GM21576 (cell line): ENCODE data around the gene CLMP.
A peak's percentile ranks its signal among the peaks of the same experiment; 100 is the strongest.

Experiments
- ATAC-seq: cut with Tn5 transposase; IDR thresholded peaks from one replicate; pipeline ENCODE4 v1.9.1; 2021; ENCODE audit warnings: mild to moderate bottlenecking, moderate library complexity; ENCODE audit not compliant: unreplicated experiment

CLMP gene

GRCh38 chr11:123195188-123196059 is at the start of gene CLMP:
Gene CLMP (minus strand): TSS chr11:123195248. CDS start chr11:123194940, 308 bp downstream.
- ATAC-seq = no peak

- ATAC-seq = no peak
These were observed 47.0 kb upstream of the CLMP start for GRCh38 chr11:123241874-123242543.

- no peak for ATAC-seq
These were observed 46.2 kb upstream of the CLMP start for GRCh38 chr11:123241294-123241693.

DNA sequence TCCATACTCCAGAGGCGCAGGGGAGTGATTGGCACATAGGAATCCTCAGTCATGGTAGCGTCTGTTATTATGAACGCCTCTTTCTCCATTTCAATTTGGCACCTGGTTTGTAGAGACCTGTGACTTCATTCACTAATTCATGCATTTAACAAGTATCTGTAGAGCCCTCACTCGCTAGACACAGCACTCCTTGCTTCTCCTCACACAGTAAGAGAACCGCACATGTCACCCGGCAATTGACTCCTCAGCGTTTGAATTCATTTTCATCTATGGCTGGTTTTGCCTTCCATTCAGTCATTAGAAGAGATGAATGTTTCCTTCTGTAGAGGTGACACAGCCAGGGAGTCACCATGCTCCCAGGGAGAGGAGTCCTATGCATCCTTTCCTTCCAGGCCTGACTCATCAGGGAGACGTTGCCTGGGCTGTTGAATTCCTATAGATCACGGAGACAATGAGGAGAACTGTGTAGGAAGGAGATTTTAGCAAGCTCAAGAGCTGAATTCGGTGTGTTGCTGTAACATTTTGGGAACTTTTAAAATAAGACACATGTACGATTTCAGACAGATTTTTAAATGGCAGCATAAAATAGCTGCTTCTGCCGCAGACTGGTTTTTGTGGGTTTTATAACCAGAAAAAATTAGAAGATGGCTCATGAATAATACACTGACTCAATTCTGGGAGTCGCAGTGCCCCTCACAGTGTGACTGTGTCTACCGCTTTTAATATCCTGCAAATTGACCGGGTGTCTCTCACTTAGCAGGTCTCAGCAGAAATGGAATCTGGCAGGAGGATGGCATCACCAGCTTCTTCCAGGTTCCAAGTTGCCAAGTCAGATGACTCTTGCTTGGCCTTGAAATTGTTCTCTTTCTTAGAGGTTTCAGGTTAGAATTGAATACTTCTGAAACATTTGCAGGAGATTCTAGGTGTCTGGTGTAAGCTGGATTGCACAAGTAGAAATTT is 44.4 kb upstream of the CLMP start:
- ATAC-seq = no peak

DNA sequence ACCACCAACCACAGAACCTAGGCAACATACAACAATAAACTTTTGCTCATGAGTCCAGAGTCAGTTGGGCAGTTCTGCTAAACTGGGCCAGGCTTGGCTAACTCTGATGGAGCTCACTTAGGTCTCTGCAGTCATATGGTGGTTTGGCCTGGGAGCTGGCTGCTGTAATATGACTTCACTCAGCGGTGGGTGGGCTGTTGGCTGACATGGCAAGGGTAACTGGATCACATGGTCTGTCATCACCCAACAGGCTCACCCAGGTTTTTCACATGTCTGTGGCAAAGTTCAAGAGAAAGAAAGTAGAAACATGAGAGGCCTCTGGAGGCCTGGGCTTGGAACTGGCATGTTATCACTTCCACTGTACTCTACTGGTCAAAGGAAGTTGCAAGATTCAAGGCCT is 43.2 kb upstream of the CLMP start:
- no peak for ATAC-seq

GRCh38 chr11:123236879-123237278 is 41.8 kb upstream of the CLMP start:
- ATAC-seq = no peak

GRCh38 chr11:123235656-123236261 is 40.7 kb upstream of the CLMP start:
- ATAC-seq = no peak

DNA sequence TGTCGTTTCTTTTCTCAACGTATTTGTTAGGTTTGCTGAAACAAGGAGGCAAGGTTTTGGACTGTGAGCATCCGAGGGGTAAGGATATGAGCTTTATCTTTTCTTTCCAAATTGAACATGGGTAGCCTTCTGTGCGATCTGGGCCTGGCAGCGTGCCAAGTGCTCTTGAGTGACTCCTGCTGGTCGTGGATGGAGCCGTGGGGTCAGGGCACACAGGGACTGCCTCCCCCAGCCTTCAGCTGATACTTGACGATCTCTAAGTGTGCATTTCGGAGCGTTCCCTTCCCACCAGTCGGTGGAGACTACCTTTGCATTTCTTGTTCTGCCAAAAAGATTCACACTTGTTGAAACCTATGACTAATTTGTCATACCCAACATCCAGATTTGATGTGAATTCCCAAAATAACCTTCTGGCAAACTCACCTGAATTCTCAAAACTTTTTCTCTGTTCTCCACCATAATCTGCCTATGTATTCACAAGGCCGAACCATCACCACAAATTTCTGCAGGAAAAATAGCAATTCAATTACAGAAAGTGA is 40.1 kb upstream of the CLMP start:
- no peak for ATAC-seq

DNA sequence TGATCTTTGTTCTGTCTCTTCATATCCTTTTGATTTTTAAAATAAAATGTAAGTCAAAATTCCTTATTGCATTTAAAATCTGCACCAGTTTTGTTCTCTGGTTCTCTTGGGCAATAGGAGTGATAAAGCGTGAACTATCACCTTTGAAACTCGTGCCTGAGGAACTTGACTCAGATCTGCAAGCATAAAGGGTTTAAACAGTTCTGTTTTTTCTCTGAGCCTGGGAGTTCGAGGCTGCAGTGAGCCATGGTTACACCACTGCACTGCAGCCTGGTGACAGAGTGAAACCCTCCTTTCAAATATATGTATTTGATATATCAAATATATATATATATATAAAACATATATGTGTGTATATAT is 38.9 kb upstream of the CLMP start:
- no peak for ATAC-seq

DNA sequence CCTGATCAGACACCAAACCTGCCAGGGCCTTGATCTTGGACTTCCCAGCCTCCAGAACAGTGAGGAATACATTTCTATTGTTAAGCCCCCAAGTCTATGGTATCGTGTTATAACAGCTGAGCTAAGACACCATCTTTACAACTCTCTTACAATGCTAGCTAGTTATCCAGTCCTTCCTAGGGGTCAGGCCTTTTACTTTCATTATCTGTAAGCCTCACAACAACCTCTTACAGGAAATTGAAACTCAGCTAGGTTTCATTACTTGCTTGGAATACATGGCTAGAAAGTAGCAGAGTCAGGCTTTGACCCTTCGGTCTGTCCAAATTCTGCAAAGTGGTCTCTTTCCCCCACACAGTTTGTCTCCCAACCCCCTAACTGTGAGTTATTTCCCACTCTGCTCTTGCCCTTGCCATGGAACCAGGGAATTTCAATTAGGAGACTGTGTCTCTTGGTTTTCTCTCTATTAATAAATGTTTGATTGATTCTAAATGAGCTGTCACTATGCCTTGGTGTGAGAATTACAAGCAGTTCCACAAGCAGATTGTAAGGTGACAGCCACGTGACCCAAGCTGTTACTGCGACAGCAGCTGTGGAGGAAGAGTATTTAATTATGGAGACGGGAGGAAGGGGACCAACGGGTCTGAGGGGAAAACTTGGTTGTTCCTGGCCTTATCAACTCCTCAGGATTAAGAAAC is 38.4 kb upstream of the CLMP start:
- peak; percentile 97 for ATAC-seq

DNA sequence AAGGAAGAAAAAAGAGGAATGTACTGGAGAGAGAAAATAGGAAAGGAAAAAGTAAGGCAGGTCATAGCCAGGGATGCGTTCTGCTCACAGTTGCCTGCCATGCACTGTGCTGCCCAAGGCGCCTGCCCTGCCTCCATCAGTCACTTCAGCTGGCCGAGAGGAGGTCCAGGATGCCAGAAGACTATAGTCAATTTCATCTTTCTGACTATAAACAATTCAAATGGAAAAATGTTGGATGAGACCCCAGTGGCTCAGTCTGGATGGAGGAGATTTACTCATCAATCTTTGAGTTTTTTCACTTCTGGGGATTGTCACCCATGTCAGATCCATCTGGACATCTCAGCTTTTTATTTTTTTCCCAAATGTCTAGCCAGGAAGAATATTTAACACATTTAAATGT is 36.7 kb upstream of the CLMP start:
- no peak for ATAC-seq

- ATAC-seq = no peak
These were observed 36.2 kb upstream of the CLMP start for GRCh38 chr11:123231256-123231655.

GRCh38 chr11:123230346-123230745 is 35.3 kb upstream of the CLMP start:
- ATAC-seq = no peak

GRCh38 chr11:123228496-123229163 is 33.6 kb upstream of the CLMP start:
- no peak for ATAC-seq

DNA sequence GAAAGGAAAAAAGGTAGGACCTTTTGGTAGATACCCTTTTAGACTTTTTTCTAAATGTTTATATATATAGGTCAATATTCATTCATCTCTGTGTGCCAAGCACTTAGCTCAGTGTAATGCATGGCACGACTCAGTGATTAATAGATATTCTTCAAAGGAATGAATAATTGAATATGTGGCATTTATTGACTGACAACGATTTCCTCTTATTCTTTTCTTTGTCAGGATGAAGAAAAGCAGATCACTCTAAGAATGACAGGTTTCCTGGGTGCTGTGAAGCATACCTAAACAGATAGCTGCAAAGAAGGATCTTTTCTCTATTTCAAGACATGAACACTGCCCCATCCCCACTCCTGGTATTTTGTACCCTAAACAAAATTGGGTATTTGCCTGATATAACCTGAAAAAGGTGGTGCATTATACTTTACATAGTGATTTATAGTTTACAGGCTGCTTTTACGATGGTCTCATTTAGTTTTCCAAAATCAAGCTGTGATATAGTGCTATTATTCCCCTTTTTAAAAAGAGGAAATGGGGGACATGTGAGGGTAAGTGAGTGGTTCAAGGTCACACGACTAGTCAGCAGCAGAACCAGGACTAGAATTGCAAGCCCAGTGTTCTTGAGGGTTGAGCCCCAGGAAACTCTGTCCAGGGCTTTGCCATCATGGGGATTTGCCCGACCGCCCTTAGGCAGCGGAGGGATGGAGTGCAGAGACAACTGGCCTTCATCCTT is 32.9 kb upstream of the CLMP start:
- no peak for ATAC-seq

DNA sequence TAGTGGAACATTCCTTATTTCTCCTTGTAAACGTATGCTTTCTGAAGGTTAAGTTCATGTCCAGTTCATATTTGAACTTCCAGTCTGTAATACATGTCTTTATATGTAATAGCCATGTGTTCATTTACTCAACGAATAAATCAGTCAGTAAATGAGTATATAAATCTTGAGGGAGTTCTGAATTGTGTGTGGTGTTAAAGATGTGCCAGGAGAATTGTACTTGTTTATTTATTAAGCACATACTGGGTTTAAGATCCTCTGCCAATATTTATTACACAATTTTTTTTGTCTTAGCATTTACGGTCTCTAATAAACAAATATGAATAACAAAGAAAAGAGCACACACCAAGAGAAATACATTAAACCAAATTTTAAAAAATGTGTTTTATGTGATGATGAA is 26.5 kb upstream of the CLMP start:
- ATAC-seq = no peak

DNA sequence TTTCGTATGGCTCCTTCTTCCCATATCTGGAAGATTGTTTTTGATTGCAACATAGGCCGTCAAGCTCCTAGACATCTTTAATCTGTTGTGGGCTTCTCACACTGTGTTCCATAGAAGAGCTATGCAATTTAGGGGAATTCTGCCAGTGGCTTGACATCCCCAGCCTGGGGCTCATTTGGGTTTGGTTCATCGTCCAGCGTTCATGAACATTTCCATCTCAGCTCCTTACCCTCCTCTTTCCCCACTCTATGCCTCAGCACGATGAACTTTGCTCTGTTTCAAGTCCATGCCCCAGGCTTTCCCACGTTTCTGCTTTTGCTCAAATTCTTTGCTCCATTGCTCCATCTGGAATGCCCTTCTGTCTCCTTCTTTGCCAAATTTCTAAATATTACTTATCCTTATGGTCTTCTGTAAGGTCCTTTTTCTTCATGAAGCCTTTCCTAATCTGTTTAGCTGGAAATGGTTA is 26.1 kb upstream of the CLMP start:
- no peak for ATAC-seq

GRCh38 chr11:123219066-123219690 is 24.1 kb upstream of the CLMP start:
- ATAC-seq = no peak
